ENCODE data around the gene HOXC5. TPM values are rescaled to one million over a fixed set of nuclear protein-coding genes. Genes with fewer than 3 reads are reported as not detected.

Gene HOXC5
- total RNA-seq, 1 donor from 2014 or later, result not detected

DNA sequence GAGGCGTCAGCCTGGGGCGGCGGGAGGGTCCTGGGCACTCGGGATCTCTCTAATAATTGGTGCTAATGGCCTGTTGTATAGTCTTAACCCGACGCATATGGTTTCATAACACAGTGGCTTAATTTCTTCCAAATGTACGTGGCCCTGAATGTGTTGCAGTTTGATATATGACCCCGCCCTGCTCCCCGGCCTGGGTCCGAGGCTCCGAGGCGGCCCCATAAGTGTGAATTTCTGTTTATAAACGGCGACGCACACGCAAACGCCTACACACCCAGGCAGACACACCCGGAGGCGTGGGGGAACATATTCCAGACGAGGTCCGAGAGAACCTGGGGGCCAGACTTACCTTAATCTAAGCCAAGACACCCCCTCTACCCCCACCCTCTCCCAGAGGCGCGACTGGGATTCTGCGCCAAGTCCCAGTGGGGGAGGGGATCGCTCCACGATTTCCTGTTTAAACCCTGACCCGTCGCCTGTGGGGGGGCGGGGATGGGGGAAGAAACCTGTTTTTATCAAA lies 14.3 kb upstream of the HOXC5 start:
- FAIRE-seq (no peak), DNase-seq (ENCODE audit: low spot score in 2 of 2) (no peak)

- DNase-seq (ENCODE audit: low spot score in 2 of 2) (no peak), FAIRE-seq (no peak)
Observed at GRCh38 chr12:54019091-54019811, 13.6 kb upstream of the HOXC5 start.

DNA sequence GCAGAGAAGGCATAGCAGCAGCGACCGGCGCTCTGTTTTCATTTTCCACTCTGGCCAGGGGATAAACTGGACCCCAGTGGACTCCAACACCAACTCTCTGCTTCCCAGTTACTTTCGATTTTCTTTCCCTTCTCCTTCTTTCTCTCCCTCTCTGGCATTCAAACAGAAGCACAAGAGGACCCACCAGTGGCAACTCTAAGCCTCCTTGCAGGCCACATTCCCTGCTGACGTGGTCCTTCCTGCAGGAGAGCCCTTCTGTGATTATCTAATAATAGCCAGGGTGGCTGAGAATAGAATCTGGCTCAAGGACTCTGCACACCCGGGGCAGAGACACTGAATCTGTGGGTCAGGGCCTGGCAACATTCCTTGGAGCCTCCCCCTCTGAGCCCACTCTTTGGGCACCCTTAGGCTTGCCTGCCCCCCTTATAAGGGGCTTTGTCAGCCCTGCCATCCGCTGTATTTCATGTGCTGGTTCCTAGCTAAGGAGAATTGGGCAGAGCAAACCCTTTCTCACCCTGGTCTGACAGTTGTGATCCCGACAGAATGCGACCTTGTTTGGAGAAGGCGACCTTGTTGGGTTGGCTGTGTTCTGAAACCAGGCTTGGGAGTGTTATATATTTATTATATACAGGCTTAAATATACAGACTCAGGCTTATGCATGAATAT lies 12.8 kb upstream of the HOXC5 start:
- FAIRE-seq (no peak), DNase-seq (ENCODE audit: low spot score in 2 of 2) (no peak)

DNA sequence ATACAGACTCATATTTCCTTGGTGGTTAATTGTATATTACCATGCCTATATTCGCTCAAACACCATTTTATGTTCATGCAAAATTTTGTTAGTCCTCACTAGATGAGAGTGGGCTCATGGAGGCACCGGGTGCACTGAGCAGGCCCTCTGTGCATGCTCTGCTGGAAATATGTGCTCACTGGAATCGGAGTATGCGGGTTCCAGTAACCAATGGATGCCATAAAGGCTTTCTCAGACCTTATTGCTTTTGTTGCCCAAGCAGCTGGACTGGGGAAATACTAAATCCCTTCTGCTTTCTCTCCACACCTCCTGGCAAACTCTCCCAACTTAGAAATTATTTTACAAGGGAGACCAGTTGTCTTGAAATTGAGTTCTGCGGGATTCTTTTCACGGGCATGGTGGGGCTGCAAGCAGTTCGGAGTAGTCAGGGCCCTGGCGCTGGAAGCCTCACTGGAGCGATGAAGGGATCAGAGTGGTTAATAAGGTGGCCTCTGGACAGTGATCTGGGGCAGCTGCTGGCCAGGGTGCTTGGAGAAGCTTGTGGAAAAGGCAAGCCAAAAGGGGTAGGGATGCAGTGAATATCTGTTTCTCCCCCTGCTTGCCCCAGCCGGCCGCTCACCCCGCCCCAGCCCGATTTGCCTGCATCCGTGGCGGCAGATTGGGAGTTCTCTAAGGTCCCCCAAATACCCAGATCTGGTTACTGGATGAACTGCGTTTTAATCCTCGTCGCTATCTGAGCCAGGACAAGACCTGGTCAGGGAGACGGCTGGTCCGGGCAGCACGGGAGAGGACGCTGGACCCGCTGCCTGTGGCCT lies 12.1 kb upstream of the HOXC5 start:
- DNase-seq (ENCODE audit: low spot score in 2 of 2), result no peak
- no peak for FAIRE-seq

GRCh38 chr12:54021432-54022013 lies 11.3 kb upstream of the HOXC5 start:
- DNase-seq (ENCODE audit: low spot score in 2 of 2) (no peak), FAIRE-seq (no peak)

GRCh38 chr12:54022960-54023884 lies 9.6 kb upstream of the HOXC5 start:
- DNase-seq (ENCODE audit: low spot score in 2 of 2) (no peak), FAIRE-seq (no peak)

GRCh38 chr12:54024127-54024526 lies 8.7 kb upstream of the HOXC5 start:
- no peak for DNase-seq (ENCODE audit: low spot score in 2 of 2)
- no peak for FAIRE-seq

DNA sequence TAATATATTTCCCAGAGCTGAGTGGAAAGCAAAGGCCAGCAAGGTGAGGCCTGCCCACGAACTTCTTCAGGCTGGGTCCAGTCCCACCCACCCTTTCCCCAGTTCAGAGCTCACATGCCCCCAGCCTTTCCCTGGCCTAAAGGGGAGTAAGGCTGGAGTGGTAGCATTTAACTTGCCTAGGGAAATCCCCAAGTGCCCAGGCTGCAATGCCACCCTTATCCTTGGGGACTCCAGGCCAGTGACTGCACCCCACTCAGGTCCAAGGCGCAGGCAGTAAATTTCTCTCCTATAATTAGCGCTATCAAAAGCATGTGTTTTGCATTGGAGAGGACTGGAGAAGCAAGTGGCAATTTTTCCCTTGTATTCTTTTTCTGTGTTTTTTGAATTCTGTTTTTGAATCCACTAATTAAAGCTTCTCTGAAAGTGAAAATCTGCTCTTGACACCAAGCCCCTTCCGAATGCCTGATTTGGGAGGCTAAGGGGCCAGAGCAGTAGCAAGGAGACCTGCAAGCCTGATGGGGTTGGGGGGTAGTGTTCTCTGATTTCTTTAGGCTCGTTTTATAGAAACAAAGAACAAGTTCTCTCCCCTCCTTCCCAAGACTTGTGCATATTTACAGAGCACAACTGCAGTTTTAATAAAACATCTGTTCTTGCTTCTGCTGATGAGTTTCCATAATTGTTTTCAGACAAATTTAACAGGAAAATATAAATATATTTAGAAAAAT lies 8.1 kb upstream of the HOXC5 start:
- no peak for FAIRE-seq
- no peak for DNase-seq (ENCODE audit: low spot score in 2 of 2)

DNA sequence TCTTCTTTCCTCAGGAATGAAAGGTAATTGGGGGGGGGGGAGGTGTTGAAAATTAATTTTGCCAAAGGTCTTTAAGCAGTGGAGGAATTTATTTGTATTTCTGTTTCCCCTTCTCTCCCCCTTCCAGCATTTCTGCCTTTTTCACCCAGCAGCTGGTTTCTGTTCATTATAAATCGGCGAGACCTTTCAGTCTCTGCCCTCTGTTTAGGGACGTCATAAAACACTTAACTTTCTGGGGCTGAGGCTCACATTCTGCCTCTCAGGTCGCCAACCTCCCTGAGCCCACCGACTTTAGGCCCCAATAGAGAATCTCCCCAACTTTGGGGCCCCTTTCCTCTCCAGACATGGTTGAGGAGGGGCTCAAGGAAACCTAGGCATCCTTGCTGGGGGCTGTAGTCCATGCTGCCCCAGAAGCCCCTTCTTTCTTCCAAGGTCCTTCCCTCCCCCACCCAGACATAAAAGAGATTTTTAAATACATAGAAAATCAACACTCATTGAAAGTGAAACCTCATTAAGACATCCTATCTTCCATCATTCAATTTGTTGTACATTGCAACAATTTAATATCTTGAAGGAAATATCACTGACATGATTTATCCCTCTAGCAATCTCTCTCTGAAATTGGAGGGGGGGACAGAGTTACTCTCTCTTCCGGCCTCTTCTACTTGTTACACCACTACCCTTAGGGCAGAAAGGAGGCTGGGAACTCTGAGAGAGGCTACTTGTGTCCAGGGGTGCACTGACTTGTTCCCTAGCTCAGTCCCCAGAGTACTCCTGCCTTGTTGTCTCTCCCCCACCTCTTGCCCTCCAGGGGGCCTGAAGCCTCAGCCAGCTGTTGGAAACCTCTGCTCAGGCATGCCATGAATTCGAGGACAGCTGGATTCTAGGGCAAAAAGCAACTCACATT lies 7.1 kb upstream of the HOXC5 start:
- DNase-seq (ENCODE audit: low spot score in 2 of 2) (no peak), FAIRE-seq (no peak)

- FAIRE-seq (no peak), DNase-seq (ENCODE audit: low spot score in 2 of 2) (no peak)
Observed at GRCh38 chr12:54026640-54027441, 6.0 kb upstream of the HOXC5 start.

- DNase-seq (ENCODE audit: low spot score in 2 of 2), result no peak
Observed at GRCh38 chr12:54027442-54027786, 5.4 kb upstream of the HOXC5 start.

GRCh38 chr12:54028314-54029201 lies 4.3 kb upstream of the HOXC5 start, which contains the start of gene HOXC6:
HOXC6 (plus strand) TSS chr12:54028440; CDS start chr12:54028522, 82 bp downstream.
- no peak for FAIRE-seq
- DNase-seq (ENCODE audit: low spot score in 2 of 2), result no peak

More at GRCh38 chr12:54027442-54027786, 5.4 kb upstream of the HOXC5 start:
- no peak for FAIRE-seq

DNA sequence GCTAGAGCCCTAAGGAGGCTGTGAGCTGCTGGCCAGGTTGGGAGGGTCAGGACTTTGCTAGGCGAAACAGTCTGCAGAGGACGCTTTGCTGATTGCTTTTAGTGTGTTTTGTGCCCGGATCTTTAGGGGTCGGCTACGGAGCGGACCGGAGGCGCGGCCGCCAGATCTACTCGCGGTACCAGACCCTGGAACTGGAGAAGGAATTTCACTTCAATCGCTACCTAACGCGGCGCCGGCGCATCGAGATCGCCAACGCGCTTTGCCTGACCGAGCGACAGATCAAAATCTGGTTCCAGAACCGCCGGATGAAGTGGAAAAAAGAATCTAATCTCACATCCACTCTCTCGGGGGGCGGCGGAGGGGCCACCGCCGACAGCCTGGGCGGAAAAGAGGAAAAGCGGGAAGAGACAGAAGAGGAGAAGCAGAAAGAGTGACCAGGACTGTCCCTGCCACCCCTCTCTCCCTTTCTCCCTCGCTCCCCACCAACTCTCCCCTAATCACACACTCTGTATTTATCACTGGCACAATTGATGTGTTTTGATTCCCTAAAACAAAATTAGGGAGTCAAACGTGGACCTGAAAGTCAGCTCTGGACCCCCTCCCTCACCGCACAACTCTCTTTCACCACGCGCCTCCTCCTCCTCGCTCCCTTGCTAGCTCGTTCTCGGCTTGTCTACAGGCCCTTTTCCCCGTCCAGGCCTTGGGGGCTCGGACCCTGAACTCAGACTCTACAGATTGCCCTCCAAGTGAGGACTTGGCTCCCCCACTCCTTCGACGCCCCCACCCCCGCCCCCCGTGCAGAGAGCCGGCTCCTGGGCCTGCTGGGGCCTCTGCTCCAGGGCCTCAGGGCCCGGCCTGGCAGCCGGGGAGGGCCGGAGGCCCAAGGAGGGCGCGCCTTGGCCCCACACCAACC lies 3.1 kb upstream of the HOXC5 start:
- DNase-seq (ENCODE audit: low spot score in 2 of 2) (no peak), FAIRE-seq (no peak)

DNA sequence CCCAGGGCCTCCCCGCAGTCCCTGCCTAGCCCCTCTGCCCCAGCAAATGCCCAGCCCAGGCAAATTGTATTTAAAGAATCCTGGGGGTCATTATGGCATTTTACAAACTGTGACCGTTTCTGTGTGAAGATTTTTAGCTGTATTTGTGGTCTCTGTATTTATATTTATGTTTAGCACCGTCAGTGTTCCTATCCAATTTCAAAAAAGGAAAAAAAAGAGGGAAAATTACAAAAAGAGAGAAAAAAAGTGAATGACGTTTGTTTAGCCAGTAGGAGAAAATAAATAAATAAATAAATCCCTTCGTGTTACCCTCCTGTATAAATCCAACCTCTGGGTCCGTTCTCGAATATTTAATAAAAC lies 2.4 kb upstream of the HOXC5 start:
- DNase-seq (ENCODE audit: low spot score in 2 of 2), result no peak
- FAIRE-seq, result no peak

GRCh38 chr12:54030889-54031471 lies 1.9 kb upstream of the HOXC5 start:
- DNase-seq (ENCODE audit: low spot score in 2 of 2) (no peak), FAIRE-seq (no peak)
